ENCODE measurements around the gene KIAA0513.
"Not testable (repeated sequence)": the region's sequence is repeated elsewhere in the genome, so short reads cannot be mapped to it uniquely, and the experiment has no call there.

Gene KIAA0513

GRCh38 chr16:85045641-85046471 is 18.3 kb downstream of the KIAA0513 start:
- DNase-seq, result peak in 2 of 10 donors; percentile 75 to 80
- intact Hi-C loops (cut with DNase I), result no loop called here

GRCh38 chr16:85046472-85046916 is 18.9 kb downstream of the KIAA0513 start:
- intact Hi-C loops (cut with DNase I), result no loop called here
- peak in 3 of 10 donors; percentile 77 to 81 (median 80) for DNase-seq

GRCh38 chr16:85046931-85047866 is 19.6 kb downstream of the KIAA0513 start:
- intact Hi-C loops (cut with DNase I), result no loop called here
- DNase-seq, result peak in 3 of 10 donors; percentile 9 to 72 (median 53)

GRCh38 chr16:85047867-85048455 is 20.4 kb downstream of the KIAA0513 start:
- DNase-seq, result peak in 1 of 10 donors; percentile 34
- intact Hi-C loops (cut with DNase I), result no loop called here

GRCh38 chr16:85048921-85049562 is 21.4 kb downstream of the KIAA0513 start:
- intact Hi-C loops (cut with DNase I), result no loop called here
- peak in 7 of 10 donors; percentile 50 to 93 (median 83) for DNase-seq

- intact Hi-C loops (cut with DNase I), result no loop called here
- DNase-seq, result peak in 2 of 10 donors; percentile 71 to 84
Measured at GRCh38 chr16:85049706-85050305, 22.2 kb downstream of the KIAA0513 start.

GRCh38 chr16:85051067-85051581 is 23.5 kb downstream of the KIAA0513 start:
- peak in 2 of 10 donors; percentile 9 to 39 for DNase-seq
- intact Hi-C loops (cut with DNase I), result no loop called here

- intact Hi-C loops (cut with DNase I), result no loop called here
Measured at GRCh38 chr16:85051683-85052082, 24.1 kb downstream of the KIAA0513 start.

GRCh38 chr16:85052536-85052935 is 24.9 kb downstream of the KIAA0513 start:
- intact Hi-C loops (cut with DNase I), result no loop called here
- peak in 1 of 10 donors; percentile 41 for DNase-seq

More at GRCh38 chr16:85051683-85052082, 24.1 kb downstream of the KIAA0513 start:
- DNase-seq, result peak in 1 of 10 donors; percentile 8

- DNase-seq; intact Hi-C loops (cut with DNase I): not testable (repeated sequence)
Measured at GRCh38 chr16:85054321-85054720, 26.7 kb downstream of the KIAA0513 start.

GRCh38 chr16:85054948-85055492 is 27.4 kb downstream of the KIAA0513 start:
- DNase-seq, result peak in 1 of 10 donors; percentile 9
- intact Hi-C loops (cut with DNase I), result no loop called here

- peak in 5 of 10 donors; percentile 23 to 90 (median 87) for DNase-seq
Measured at GRCh38 chr16:85055493-85056210, 28.1 kb downstream of the KIAA0513 start.

GRCh38 chr16:85056211-85056748 is 28.7 kb downstream of the KIAA0513 start:
- DNase-seq, result peak in 1 of 10 donors; percentile 91
- intact Hi-C loops (cut with DNase I), result no loop called here

More at GRCh38 chr16:85055493-85056210, 28.1 kb downstream of the KIAA0513 start:
- intact Hi-C loops (cut with DNase I), result no loop called here

- intact Hi-C loops (cut with DNase I), result no loop called here
- DNase-seq, result no peak
Measured at GRCh38 chr16:85057212-85057889, 29.8 kb downstream of the KIAA0513 start.

GRCh38 chr16:85057948-85058347 is 30.4 kb downstream of the KIAA0513 start:
- no peak for DNase-seq
- intact Hi-C loops (cut with DNase I), result no loop called here

- intact Hi-C loops (cut with DNase I), result no loop called here
Measured at GRCh38 chr16:85058909-85059308, 31.3 kb downstream of the KIAA0513 start.

GRCh38 chr16:85061566-85061965 is 34.0 kb downstream of the KIAA0513 start:
- peak in 1 of 10 donors; percentile 37 for DNase-seq
- intact Hi-C loops (cut with DNase I), result no loop called here

More at GRCh38 chr16:85058909-85059308, 31.3 kb downstream of the KIAA0513 start:
- DNase-seq, result no peak

All from posterior cingulate gyrus (tissue), 11 donors.